HG02970 (cell line): ENCODE measurements around the gene MAPKAPK2.

Experiments
- ATAC-seq: cut with Tn5 transposase; IDR thresholded peaks from one replicate; pipeline ENCODE4 v1.9.1; 2021; ENCODE audit warnings: mild to moderate bottlenecking, moderate library complexity, moderate number of reproducible peaks; ENCODE audit not compliant: unreplicated experiment, low FRiP score

MAPKAPK2 gene

DNA sequence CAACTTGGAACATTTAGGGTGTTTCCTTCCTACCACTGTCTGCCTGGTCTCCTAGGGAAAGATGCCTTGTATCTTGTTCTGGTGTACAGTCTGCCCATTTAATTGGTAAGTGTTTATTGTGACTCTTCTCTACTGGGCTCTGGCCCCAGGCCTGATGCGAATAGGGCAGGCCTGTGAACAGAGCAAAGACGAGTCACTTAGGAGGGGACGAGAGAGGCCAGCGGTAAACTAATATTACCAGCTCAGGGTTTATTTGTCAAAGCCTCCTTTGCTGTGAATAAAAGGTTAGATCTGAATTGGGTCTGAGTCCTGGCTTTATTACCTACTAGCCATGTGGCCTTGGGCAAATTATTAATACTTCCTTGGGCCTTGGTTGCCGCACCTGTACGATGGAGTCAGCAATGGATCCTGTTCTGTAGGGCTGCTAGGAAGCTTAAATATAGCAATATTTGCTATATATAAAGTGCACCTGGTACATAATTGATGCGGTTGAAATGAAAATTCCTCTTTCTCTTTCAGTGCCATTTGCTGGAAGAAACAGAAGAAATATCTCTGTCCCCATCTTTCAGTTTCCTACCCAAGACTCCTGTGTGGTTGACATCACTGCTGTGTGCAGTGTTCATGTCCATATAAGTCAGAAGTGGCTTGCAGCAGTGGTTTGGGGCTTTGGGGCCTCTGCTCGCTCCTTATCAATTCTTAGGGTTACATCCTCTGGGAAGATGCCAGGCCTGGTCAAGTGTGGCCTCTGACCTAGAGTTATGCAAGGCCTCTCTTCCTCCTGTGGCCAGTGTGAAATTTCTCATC lies 32.4 kb downstream of the MAPKAPK2 start:
- ATAC-seq = no peak

DNA sequence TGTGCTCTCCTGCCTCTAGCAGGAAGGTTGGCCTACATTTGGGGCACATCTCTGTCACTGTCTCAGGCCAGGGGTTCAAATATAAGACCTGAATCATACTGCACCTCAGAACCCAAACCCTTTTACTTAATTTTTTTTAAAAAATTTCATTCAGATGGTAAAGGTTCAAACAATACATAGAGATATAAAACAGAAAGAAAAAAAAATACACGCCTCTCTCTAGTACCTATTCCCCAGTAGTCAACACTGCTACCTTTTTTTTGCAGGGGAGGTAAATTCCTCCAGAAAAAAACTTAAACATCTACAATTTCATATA lies 32.9 kb downstream of the MAPKAPK2 start:
- no peak for ATAC-seq

DNA sequence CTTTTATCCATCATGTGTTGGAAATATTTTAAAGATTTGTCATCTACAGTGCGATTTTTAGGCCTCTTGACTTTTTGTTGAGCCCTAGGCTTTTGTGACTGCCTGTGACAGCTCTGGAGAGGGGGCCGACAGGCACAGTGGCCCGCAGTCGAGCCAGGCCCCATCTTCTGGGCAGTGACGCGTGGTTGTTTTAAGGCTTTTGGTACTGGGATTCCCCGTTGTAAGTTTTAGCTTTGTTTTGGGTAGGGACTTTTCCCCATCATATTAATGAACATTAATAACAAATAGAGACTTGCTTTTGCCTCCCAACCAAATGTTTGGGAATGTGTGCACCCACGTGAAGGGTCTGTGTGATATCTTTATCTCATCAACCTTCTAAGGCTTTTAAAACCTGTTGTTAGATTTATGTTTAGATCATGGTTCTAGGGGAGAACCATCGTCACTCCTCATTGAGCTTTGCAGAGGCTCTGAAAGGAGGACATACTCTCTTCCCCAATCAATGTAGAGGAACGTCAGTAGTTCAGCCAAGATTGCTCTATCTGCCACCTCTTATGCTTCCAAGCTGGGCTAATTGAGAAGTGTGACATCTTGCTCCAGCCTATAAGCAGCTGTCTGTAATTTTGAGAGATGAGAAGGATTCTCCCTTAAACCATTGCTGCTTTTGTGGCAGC lies 34.6 kb downstream of the MAPKAPK2 start:
- ATAC-seq = no peak

DNA sequence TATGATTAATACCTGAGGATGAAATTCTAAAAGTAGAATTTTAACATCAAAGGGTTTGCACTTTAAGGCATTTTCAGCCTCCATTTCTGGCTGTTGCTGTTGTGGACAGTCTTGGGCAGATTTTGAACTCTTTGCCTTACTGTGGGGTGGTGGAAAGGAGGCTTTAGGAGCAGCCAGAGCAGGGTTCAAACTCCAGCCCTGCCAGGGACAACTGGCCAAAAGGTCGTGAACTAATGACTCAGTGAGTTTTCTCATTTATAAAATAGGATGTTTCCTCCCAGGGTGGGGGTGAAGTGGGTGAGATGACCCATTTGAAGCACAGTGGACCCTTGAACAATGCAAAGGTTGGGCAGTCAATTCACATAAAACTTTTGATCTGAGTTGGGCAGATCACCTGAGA lies 36.7 kb downstream of the MAPKAPK2 start:
- no peak for ATAC-seq

DNA sequence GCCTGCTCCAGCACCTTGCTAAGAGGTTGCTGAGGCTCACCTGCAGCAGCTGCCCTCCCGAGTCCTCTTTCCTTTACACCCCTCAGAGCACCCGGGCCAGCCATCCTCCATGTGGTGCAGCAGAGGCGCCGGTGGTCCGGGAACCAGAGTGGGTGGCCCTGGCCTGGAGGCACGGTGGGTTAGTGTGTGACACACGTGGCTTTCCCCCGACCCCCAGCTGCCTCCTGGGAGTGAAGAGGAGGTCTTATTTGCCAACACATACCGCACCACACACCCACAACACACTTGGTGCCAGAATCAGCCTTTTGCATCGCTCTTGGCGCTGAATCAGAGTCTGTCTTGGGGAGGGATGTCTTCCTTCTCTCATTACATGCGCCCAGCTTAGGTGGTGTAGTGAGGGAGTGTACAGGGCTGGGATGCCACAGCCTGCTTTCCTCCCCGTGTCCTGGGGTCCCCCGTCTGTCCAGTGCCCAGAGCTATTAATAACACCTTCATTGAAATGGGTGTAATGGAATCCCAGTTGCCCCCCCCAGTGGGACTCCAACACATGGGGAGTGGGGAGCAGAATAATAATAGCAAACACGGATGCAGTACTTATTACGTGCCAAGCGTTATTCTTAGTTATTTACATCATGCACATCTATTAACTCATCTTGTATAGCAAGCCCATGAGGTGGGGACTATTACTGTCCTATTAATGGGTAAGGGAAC lies 38.2 kb downstream of the MAPKAPK2 start:
- no peak for ATAC-seq

DNA sequence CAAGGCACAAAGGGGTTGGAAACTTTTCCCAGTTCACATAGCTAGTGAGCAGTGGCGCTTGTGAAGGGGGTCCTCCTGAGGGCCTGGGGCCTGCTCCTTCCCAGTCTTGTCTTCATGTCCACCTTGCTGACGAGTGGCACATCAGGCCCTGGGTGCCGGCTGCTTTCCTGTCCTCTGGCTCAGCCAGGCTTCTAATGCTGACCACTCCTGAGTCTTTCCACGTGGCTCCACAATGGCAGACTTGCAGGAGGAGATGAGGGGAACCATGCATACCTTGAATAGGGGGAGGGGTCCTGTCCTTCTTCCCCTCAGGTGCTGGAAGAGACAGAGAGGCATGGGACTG lies 38.7 kb downstream of the MAPKAPK2 start:
- no peak for ATAC-seq

DNA sequence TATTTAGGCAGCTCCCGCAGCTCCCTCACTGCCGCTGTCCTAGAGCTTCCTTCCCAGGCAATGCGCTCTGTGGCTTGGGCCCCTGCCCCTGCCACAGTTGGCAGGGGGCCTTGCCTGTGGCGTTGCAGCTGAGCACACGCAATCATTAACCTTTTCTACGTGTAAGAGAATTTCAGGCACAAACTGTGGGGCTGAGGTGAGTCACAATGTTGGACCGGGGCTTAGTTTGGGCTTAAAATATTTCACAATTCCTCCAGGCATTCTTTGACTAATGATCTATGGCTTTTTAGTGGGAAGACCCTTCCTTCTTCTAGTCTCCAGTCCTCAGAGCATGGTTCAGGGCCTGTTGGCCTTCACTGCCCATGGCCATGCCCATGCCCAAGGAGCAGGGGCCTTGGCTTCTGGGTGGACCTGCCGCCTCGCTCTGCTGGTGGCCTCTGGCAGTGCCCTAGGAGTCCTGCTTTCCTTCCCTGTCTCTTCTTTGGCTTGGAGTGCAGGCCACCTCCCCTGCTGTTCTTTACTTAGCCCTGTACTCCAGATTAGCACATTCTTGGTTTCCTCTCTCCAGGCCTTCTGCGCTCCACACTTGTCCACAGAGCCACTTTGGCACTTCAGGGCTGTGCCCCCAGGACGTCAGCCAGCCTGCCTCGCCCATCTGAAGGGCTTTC lies 39.2 kb downstream of the MAPKAPK2 start:
- no peak for ATAC-seq

DNA sequence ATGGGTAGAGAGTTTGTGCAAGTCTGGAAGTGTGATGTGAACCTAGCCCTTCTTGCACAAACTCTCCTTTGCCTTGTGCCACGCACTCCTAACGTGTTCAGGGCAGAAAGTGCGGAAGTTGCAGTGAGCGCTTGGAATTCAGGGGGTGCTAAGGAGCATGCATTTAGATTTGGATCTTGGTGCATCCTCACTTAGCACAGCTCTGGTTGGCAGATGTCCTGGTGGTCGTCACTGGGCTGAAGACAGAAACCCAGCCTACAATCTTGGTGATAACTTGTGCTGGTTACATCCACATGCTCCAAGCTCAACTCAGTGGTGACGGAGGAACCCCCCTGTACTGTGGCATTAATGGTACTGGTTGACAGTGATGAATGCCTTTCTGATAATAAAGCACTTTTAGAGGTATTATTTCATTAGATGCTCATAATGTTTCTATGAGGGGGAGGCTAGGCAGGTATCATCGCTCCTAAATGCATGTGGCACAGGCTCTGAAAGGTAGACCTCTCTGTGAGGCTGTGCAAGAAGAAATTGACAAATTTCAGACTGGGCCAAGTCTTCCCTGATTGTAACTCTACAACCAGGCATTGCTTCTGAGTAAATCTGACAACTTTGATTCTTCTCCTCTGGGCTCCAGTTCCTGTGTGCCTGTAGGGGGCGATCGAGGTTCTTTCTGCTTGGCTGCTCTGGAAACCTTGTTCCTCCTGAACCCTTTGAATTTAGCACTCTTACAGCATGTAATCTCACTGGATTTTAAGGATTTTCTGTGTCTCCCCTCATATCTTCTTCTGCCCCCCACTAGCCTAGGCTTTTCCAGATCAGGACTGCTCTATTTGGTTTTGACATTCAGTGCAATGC lies 40.6 kb downstream of the MAPKAPK2 start:
- ATAC-seq = no peak

DNA sequence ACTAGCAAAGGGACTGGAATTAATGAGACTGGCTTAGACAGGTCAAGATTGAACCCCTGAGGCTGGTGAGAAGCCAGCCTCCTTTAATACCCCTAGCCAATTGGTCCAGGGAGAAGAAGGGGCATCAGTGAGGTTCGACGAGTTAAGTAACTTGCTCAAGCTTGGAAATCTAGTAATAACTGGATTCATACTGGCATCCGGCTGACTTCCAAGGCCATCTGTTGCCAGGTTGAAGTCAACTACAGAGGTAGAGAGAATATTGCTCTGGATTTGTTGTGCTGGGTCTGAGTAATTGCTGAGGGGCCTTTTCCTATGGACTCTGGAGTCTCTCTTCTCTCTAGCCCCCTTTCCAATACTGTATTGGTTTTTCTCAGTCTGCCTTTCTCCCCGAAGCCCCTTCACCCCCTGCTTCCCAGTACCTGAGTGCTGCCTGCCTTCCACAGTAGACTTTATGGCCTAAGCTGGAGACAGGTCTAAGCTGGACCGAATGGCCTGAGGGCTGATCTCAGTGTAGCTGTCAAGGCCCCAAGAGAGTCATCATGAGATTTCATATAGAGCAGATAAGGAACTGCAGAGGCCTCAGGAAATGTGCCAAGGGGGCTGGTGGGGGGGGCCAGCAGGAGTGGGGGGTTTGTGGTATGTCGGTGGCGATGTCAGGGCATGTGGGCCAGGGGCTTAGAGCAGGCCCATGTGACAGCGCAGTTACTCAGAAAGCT lies 43.4 kb downstream of the MAPKAPK2 start:
- ATAC-seq = no peak

DNA sequence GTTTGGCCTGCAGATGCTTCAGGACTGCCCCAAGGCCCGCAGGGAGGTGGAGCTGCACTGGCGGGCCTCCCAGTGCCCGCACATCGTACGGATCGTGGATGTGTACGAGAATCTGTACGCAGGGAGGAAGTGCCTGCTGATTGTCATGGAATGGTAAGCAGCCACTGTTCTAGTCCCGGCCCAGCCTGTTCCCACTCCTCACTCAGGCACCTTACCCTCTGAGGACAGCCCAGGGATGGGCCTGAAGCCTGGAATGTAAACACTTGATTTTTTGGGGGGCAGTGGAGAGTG lies 43.9 kb downstream of the MAPKAPK2 start:
- ATAC-seq = no peak

DNA sequence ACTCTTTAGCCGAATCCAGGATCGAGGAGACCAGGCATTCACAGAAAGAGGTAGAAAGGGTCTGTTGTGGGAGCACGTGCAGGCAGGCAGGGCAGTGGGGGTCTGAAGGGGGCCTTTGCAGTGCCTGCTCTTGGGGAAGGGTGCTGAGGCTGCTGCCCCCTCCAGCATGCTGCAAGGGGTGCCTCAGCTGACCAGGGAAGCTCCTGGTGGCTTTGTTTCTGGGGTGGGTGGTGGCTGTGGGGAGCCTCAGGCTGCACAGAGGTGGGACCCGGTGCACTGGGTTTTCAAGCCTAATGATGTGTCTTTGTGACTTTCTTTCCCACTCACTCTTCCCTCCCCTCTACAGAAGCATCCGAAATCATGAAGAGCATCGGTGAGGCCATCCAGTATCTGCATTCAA lies 44.3 kb downstream of the MAPKAPK2 start:
- ATAC-seq = no peak

DNA sequence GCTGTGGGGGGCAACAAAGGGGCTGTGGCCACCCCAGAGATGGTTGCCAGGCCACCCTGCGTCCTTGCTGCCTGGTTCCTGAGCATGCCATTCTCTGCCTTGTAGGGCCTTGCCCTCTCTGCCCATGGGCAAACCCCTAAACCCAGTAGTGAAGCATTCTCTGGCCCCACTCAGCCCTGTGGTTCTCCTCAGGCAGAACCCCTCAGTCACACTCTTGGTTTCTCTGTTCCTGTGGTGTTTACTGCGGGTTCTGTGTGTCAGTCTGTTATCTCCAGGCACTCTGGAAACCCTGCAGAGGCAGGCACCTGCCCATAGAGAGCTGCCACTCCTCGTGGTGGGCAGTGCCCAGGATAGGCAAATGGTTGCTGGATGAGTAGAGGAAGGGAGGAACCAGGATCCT lies 44.8 kb downstream of the MAPKAPK2 start:
- ATAC-seq = no peak

DNA sequence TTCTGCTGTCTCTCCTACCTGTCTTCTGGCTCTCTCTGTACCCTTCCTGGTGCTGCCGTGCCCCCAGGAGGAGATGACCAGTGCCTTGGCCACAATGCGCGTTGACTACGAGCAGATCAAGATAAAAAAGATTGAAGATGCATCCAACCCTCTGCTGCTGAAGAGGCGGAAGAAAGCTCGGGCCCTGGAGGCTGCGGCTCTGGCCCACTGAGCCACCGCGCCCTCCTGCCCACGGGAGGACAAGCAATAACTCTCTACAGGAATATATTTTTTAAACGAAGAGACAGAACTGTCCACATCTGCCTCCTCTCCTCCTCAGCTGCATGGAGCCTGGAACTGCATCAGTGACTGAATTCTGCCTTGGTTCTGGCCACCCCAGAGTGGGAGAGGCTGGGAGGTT lies 47.8 kb downstream of the MAPKAPK2 start:
- ATAC-seq = no peak

DNA sequence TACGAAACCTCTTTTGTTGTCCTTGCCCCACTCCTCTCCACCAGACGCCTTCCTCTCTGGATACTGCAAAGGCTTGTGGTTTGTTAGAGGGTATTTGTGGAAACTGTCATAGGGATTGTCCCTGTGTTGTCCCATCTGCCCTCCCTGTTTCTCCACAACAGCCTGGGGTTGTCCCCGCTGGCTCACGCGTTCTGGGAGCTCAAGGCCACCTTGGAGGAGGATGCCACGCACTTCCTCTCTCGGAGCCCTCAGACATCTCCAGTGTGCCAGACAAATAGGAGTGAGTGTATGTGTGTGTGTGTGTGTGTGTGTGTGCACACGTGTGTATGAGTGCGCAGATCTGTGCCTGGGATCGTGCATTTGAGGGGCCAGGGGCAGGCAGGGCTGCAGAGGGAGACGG lies 48.3 kb downstream of the MAPKAPK2 start:
- ATAC-seq = no peak

DNA sequence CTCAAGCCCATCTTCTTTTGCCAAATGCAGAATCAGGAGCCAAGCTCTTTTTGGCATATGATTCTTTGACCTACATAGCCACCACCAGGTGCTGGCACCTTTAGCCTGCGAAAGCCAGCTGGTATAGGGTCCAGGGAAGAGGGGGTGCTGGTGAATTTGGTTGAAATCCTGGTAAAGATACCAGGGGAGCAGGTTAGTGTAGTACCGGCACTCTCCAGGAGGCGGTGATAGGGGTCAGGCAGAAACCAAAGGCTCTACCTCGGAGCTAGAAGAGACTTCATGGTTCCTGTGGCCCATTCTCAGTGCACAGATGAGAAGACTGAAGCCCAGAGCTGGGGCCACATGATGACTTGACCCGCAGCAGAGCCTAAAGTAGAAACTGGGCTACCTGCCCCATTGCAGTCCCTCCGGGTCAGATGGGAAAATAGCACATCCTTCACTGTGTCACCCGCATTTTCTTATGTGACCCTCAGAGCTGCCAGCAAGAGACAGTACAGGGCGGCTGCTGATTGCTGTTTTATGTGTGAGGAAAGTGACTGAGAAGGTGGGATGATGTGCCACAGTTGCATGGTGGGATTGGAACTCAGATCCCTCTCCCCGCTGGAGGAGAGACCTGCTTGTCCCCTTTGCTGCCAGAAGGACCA lies 49.9 kb downstream of the MAPKAPK2 start:
- ATAC-seq = no peak

DNA sequence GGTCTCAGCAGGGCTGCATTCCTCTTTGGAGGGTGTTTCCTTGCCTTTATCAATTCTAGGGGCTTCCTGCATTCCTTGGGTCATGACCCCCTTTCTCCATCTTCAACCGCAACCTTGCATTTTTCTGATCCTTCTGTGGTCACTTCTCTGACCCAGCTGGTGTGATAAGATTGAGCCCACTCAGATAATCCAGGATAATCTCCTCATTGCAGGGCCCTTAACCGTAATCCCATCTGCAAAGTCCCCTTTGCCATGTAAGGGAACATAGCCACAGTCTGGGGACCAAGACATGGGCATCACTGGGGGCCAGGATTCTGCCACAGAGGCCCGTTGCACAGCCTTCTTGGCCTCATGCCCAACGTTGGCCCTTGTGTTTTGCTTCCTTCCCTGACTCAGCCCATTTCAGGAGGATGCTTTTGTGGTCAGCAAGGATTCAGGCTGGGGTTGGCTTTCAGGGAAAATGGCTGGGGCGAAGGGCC lies 50.9 kb downstream of the MAPKAPK2 start:
- no peak for ATAC-seq

DNA sequence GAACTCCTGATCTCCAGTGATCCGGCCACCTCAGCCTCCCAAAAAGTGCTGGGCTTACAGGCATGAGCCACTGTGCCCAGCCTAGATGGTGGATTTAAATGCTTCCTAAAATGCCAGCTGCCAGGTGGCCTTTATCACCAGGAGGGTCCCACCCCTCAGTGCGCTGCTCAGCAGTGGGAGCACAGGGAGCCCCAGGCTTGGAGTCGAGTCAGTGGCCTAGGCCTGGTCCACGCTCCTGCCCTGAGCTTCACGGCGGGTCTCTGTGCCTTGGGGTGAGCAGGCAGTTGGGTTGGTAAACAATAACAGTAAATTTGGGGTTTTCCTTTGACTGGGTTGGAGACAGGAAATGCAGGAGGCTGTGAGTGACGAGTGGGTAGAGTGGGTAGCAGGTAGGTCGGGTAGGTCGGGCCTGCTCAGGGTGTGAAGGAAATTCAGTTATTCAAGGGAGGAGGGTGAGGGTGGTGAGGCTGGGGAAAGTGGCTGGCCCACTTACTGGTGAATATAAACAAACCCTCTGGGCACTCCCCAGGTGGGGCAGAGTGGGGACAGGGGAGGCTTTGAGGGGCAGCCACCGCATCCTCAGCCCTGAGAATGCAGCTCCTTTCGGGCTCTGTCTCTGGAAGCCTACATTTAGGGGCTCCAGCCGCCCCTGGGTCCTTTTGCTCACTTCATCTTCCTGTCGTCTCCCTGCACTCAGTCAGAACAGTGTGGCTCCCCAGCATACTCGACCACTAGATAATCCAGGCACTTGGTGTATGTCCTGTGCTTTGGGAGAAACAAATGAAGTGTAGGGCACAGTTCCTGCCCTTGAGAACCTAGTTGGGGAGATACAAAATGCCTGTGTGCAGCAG lies 52.4 kb downstream of the MAPKAPK2 start:
- ATAC-seq = no peak

DNA sequence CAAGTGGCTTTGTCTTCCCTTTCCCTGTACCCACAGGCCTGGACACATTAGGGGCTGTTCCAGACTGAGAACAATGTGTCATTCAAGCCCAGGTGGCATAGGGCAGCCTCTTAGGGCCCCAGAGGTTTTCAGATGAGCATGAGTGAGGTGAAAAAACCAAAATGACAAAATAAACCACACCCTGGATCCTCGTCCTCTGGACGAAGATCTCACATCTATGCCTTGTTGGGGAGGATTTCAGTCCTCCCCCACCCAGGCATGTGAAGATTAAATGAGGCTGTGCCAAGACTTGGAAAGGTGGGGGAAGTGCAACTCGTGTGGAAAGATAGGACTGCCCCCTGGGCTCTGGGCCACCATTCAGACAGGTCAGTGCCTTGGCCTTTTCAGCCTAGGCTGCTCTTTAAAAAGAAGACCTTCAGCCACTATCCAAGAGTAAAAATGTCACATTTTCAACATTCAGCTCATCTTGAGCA lies 53.1 kb downstream of the MAPKAPK2 start:
- ATAC-seq = no peak
